Liver (tissue), 3 donors: ENCODE data around the gene KL.

ENCODE experiments used
- EGR1 ChIP-seq, 2 donors: IDR thresholded peaks; 2 replicates each; pipeline ENCODE4 v1.6.1; 2016 to 2018; ENCODE audit warnings: antibody characterized with exemption in 2 of 2, low read depth in 2 of 2
- FOXA1 ChIP-seq: IDR thresholded peaks from 2 replicates; pipeline ENCODE4 v1.6.1; 2016; ENCODE audit warnings: antibody characterized with exemption
- GABPA ChIP-seq, 2 donors: IDR thresholded peaks in 1 of 2; conservative IDR thresholded peaks in 1 of 2; 2 replicates each; pipeline ENCODE4 v1.6.1; 2016; ENCODE audit warnings: antibody characterized with exemption in 2 of 2, mild to moderate bottlenecking in 1 of 2, moderate library complexity in 1 of 2
- HNF4A ChIP-seq, 2 donors: conservative IDR thresholded peaks; 2 replicates each; pipeline ENCODE4 v1.6.1; 2016; ENCODE audit warnings: antibody characterized with exemption in 2 of 2, mild to moderate bottlenecking in 2 of 2
- JUND ChIP-seq, 2 donors: IDR thresholded peaks; 2 replicates each; pipeline ENCODE4 v1.6.1; 2016; ENCODE audit warnings: antibody characterized with exemption in 2 of 2
- RAD21 ChIP-seq, 2 donors: IDR thresholded peaks; 2 replicates each; pipeline ENCODE4 v1.6.1; 2016; ENCODE audit warnings: antibody characterized with exemption in 2 of 2, mild to moderate bottlenecking in 2 of 2
- SP1 ChIP-seq: IDR thresholded peaks from 2 replicates; pipeline ENCODE4 v1.6.1; 2018; ENCODE audit warnings: antibody characterized with exemption, mild to moderate bottlenecking
- YY1 ChIP-seq: IDR thresholded peaks from 2 replicates; pipeline ENCODE4 v1.6.1; 2016; ENCODE audit warnings: antibody characterized with exemption, mild to moderate bottlenecking
- TF ChIP-seq, protein P1 (sequence below): IDR thresholded peaks from 2 replicates; pipeline ENCODE4 v1.6.1; 2016; ENCODE audit warnings: antibody characterized with exemption
- TF ChIP-seq, protein P2 (sequence below): fragments of 150-350 bp; IDR thresholded peaks from 2 replicates; pipeline ENCODE4 v1.5.1; 2017; ENCODE audit warnings: improper control_type of control experiment, low read depth, low read length; ENCODE audit not compliant: missing input control
- TF ChIP-seq, protein P3 (sequence below): IDR thresholded peaks from 2 replicates; pipeline ENCODE4 v1.6.1; 2016; ENCODE audit warnings: antibody characterized with exemption
- donor health status: healthy.
- donor health status: healthy.

DNA sequence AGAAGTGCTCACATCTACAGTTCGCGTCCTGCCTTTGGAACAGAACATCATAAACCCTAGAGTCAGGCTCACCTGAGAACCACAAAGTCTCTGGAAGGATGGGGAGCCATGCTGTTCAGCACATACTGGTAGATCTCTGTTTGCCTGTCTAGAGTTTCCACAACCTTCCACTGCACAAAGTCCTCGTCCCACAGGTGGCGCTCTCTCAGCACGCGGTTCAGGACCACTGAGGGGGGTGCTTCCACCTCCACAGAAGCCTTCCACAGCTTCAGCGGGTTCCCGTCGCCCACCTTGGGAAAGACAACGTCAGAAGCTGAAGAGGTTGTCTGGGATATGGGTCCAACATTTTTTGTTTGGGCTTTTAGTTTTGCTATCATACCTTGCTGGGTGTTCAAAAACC lies 93.6 kb downstream of the KL start:
- TF ChIP-seq, protein P1, sequence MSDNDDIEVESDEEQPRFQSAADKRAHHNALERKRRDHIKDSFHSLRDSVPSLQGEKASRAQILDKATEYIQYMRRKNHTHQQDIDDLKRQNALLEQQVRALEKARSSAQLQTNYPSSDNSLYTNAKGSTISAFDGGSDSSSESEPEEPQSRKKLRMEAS: no peak
- TF ChIP-seq GABPA (IDR thresholded peaks at IDR 0.05 in 1 of 2, conservative IDR thresholded peaks at IDR 0.05 in 1 of 2): no peak
- TF ChIP-seq RAD21 (IDR thresholded peaks at IDR 0.05): peak in 1 of 2 donors; percentile 28
- TF ChIP-seq, protein P2, sequence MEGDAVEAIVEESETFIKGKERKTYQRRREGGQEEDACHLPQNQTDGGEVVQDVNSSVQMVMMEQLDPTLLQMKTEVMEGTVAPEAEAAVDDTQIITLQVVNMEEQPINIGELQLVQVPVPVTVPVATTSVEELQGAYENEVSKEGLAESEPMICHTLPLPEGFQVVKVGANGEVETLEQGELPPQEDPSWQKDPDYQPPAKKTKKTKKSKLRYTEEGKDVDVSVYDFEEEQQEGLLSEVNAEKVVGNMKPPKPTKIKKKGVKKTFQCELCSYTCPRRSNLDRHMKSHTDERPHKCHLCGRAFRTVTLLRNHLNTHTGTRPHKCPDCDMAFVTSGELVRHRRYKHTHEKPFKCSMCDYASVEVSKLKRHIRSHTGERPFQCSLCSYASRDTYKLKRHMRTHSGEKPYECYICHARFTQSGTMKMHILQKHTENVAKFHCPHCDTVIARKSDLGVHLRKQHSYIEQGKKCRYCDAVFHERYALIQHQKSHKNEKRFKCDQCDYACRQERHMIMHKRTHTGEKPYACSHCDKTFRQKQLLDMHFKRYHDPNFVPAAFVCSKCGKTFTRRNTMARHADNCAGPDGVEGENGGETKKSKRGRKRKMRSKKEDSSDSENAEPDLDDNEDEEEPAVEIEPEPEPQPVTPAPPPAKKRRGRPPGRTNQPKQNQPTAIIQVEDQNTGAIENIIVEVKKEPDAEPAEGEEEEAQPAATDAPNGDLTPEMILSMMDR: no peak
- TF ChIP-seq, protein P3, sequence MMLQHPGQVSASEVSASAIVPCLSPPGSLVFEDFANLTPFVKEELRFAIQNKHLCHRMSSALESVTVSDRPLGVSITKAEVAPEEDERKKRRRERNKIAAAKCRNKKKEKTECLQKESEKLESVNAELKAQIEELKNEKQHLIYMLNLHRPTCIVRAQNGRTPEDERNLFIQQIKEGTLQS: no peak
- TF ChIP-seq SP1: no peak
- TF ChIP-seq EGR1 (IDR thresholded peaks at IDR 0.05; ENCODE audit: low read depth in 2 of 2): no peak
- TF ChIP-seq JUND (IDR thresholded peaks at IDR 0.05): no peak
- no peak for TF ChIP-seq HNF4A (conservative IDR thresholded peaks at IDR 0.05)
- TF ChIP-seq YY1: no peak
- no peak for TF ChIP-seq FOXA1
